Omental fat pad (tissue), 4 donors: Measurements from ENCODE around the gene MKNK2. TPM values are rescaled to one million over a fixed set of nuclear protein-coding genes. Genes with fewer than 3 reads are reported as not detected.

Experiments used
- ATAC-seq: fragments of 150-250 bp; one replicate; pipeline ENCODE4 v1.9.1; 2016; ENCODE audit warnings: mild to moderate bottlenecking, moderate library complexity; ENCODE audit not compliant: low FRiP score
- DNase-seq: peaks from one replicate; pipeline ENCODE4 v3.0.0-alpha.2; 2019; ENCODE audit warnings: low spot score
- total RNA-seq, 4 donors: library from RNA; depleted of rRNA; stranded (reverse); fragments of >200 nt; gene quantifications; one replicate each; pipeline ENCODE4 v1.1.0, GENCODE V29; 2016
- TF ChIP-seq, protein P1 (sequence below), 3 donors: fragments of 450-650 bp; IDR thresholded peaks; one replicate each; pipeline ENCODE4 v1.5.1; 2016 to 2017; ENCODE audit warnings: antibody characterized with exemption in 3 of 3, mild to moderate bottlenecking in 3 of 3, moderate library complexity in 2 of 3

The MKNK2 gene
- total RNA-seq, 4 donors from 2014 or later: 133 to 232 (median 178) TPM

DNA sequence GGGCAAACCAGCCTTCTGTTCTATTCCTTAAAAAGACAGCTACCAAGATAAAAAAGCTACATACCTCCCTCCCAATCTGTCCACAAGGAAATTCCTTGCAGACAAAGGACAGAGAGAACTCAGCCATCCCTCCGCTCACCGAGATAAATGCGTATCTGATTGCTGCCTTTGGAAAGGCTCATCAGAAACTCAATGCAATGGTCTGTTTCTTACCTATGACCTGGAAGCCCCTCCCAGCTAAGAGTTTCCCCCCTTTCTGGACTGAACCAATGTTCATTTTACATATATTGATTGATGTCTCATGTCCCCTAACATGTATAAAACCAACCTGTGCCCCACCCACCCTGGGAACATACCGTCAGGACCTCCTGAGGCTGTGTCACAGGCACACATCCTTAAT, 47.2 kb downstream of the MKNK2 start:
- DNase-seq: no peak

DNA sequence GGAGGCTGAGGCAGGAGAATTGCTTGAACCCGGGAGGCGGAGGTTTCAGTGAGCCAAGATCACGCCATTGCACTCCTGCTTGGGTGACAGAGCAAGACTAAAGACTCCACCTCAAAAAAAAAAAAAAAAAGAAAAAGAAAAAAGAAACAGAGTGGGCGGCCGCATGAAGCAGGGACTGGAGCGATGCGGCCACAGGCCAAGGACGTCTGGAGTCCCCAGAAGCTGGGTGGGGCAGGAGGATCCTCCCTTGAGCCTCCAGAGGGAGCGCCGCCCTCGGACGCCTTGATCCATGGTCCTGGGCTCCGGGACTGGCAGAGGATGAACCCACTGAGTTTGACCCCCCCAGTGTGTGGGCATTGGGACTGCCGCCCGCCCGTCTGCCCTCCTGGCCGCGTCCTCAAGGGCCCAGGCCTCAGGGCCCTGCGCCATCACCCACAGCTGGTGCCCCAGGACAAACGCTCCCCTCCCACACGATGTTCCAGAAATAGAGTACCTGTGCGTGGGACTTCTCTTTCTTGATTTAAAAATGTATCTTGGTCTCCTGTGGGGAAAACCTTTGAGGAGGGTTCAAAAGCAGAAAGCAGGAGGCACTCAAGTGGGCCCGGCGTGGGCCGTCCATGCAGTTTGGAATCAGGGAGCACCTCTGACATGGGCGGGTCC, 51.1 kb downstream of the MKNK2 start:
- TF ChIP-seq, protein P1, sequence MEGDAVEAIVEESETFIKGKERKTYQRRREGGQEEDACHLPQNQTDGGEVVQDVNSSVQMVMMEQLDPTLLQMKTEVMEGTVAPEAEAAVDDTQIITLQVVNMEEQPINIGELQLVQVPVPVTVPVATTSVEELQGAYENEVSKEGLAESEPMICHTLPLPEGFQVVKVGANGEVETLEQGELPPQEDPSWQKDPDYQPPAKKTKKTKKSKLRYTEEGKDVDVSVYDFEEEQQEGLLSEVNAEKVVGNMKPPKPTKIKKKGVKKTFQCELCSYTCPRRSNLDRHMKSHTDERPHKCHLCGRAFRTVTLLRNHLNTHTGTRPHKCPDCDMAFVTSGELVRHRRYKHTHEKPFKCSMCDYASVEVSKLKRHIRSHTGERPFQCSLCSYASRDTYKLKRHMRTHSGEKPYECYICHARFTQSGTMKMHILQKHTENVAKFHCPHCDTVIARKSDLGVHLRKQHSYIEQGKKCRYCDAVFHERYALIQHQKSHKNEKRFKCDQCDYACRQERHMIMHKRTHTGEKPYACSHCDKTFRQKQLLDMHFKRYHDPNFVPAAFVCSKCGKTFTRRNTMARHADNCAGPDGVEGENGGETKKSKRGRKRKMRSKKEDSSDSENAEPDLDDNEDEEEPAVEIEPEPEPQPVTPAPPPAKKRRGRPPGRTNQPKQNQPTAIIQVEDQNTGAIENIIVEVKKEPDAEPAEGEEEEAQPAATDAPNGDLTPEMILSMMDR (IDR thresholded peaks at IDR 0.05): no peak
- ATAC-seq (no peak), DNase-seq (no peak)

More for the DNA sequence above, 47.2 kb downstream of the MKNK2 start:
- TF ChIP-seq, protein P1 (IDR thresholded peaks at IDR 0.05): no peak
- no peak for ATAC-seq

DNA sequence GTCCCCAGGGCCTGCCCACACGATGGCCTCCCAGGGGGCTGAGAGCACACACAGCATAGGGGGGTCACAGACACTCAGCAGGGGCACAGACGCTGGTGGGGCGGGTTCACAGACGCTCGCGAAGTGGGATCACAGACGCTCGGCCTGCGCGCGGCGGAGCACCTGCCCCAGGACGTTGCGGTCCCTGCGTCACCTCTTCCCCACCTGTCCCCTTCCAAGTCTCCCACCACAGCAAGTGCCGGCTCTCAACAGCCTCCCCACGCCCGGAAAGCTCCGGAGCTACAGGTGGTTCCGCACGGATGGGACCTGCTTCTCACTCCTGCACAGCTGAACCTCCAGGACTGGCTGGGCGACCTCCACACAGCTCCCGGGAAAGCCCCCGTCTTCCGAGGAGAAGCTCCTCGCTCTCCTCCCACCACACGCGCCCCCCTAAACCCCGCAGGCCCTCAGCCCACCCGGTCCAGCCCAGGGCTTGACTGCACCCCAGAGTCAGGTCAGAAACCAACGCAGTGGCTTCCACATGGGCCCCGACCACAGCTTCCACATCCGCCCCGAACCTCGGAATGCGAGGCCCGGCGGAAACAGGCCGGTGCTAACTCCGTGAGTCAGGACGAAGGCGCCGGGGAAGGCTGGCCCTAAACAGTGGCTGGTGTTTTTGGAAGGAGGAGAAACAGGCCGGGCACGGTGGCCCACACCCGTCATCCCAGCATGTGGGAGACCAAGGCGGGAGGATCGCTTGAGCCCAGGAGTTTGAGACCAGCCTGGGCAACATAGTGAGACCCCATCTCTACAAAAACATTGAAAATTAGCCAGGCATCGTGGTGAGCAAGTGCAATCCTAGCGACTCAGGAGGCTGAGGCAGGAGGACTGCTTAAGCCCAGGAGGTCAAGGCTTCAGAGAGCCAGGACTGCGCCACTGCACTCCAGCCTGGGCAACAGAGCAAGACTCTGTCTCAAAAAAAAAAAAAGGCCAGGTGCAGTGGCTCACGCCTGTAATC, 52.0 kb downstream of the MKNK2 start:
- no peak for DNase-seq
- TF ChIP-seq, protein P1 (IDR thresholded peaks at IDR 0.05): no peak
- ATAC-seq: no peak

DNA sequence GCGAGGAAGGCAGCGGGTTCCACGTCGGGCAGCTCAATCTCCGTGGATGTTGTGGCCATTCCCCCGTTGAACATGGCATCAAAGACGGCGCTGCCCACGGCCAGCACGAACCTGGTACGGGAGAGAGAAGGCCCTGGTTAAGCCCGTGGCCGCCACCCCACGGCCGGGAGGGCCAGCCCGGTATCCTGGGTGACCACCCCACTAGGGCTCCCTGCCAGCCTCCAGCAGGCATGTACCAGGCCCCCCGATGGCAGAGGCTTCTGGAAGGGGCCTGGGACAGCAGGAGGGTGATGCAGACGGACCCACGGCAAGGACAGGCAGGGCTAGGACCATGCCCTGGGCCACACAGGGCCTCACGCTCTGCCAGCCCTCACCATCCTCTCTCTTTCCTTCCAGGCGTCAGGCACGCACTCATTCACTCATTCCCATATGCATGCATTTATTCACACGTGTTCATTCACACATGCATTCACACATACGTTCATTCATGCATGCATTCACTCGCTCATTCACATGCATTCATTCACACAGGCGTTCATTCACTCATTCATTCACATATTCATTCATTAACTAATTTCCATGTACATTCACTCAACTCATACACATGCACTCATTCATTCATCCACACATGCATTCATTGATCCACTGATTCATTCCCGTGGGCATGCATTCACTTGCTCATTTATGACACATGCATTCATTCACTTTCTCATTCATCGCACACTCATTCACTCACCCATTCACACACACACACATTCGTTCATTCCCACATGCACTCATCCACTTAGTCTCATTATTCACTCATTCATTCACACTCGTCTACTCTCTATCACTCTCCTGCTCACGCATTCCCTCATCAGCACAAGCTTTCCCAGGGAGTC, 53.5 kb downstream of the MKNK2 start:
- TF ChIP-seq, protein P1 (IDR thresholded peaks at IDR 0.05): no peak
- no peak for DNase-seq
- no peak for ATAC-seq

DNA sequence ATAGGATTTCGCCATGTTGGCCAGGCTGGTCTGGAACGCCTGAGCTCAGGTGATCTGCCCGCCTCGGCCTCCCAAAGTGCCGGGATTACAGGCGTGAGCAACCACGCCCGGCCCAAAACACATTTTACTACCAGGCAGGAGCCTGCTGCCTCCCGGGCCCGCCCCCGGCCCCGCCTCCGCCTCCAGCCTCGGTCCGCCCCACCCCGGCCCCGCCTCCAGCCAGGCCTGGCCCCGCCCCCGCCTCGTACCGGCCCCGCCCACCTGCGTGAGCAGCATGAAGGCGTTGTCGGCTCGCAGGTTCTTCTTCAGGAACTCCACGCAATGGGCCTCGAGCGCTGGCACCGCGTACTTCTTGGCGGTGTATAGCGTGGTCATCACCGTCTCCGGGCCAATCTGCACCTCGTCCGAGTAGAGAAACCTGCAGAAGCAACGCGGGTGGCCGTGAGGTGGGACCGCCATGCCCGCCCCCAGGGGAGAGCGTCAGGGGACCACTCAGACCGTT, 58.2 kb downstream of the MKNK2 start:
- TF ChIP-seq, protein P1 (IDR thresholded peaks at IDR 0.05): no peak
- DNase-seq: no peak
- no peak for ATAC-seq
